Type B pancreatic cell (in vitro differentiated cells): ENCODE data around the gene LAIR2. TPM values are rescaled to one million over a fixed set of nuclear protein-coding genes. Genes with fewer than 3 reads are reported as not detected.

ENCODE experiments used
- DNase-seq: peaks from one replicate; pipeline ENCODE4 v3.0.0; 2021; ENCODE audit warnings: mixed read lengths; ENCODE audit not compliant: unreplicated experiment; ENCODE audit errors: extremely low spot score
- H3K27ac Mint-ChIP-seq: 2 replicates; pipeline ENCODE4 v1.8.0; 2021; ENCODE audit warnings: mild to moderate bottlenecking, mixed read lengths
- H3K27me3 Mint-ChIP-seq: 2 replicates; pipeline ENCODE4 v1.8.0; 2021; ENCODE audit warnings: mixed read lengths
- H3K36me3 Mint-ChIP-seq: 2 replicates; pipeline ENCODE4 v1.8.0; 2021; ENCODE audit warnings: mixed read lengths
- H3K4me1 Mint-ChIP-seq: one replicate; pipeline ENCODE4 v1.8.0; 2021; ENCODE audit warnings: mixed read lengths; ENCODE audit not compliant: unreplicated experiment
- H3K4me3 Mint-ChIP-seq: 2 replicates; pipeline ENCODE4 v1.8.0; 2021; ENCODE audit warnings: mild to moderate bottlenecking, mixed read lengths
- H3K9me3 Mint-ChIP-seq: 2 replicates; pipeline ENCODE4 v1.8.0; 2021; ENCODE audit warnings: mixed read lengths
- CTCF ChIP-seq: fragments of 200-600 bp; sonication (generic); conservative IDR thresholded peaks from 2 replicates; pipeline ENCODE4 v1.5.0; 2021; ENCODE audit warnings: antibody characterized with exemption, mild to moderate bottlenecking
- total RNA-seq: library from RNA; stranded (reverse); gene quantifications from 2 replicates; pipeline ENCODE4 v1.2.1, GENCODE V29; 2021; ENCODE audit warnings: low replicate concordance

LAIR2 gene
- total RNA-seq, 1 donor from 2014 or later = not detected

- Mint-ChIP-seq H3K27ac (peak overlapping the region; percentile 82), H3K4me3 (no peak overlapping the region), H3K4me1 (peaks cover 26% of the 10 kb centered on the region), H3K9me3 (no peaks in the 10 kb centered on the region), H3K27me3 (peaks cover 8% of the 10 kb centered on the region), H3K36me3 (peaks cover 16% of the 10 kb centered on the region)
- no peak for TF ChIP-seq CTCF
- no peak for DNase-seq
Measured at GRCh38 chr19:54460230-54461005, 42.2 kb upstream of the LAIR2 start.

GRCh38 chr19:54461210-54461609 lies 41.4 kb upstream of the LAIR2 start:
- Mint-ChIP-seq H3K27ac (peak overlapping the region; percentile 70), H3K27me3 (peaks cover 8% of the 10 kb centered on the region), H3K36me3 (peaks cover 16% of the 10 kb centered on the region), H3K4me3 (peak overlapping the region; percentile 69), H3K4me1 (peaks cover 26% of the 10 kb centered on the region), H3K9me3 (no peaks in the 10 kb centered on the region)
- no peak for TF ChIP-seq CTCF
- no peak for DNase-seq

- H3K27me3 Mint-ChIP-seq = peaks cover 8% of the 10 kb centered on the region
- peaks cover 19% of the 10 kb centered on the region for H3K36me3 Mint-ChIP-seq
- no peak for DNase-seq
- peaks cover 30% of the 10 kb centered on the region for H3K4me1 Mint-ChIP-seq
- no peaks in the 10 kb centered on the region for H3K9me3 Mint-ChIP-seq
- peak overlapping the region; percentile 70 for H3K27ac Mint-ChIP-seq
- peak overlapping the region; percentile 69 for H3K4me3 Mint-ChIP-seq
- TF ChIP-seq CTCF = no peak
Measured at GRCh38 chr19:54461613-54462012, 41.0 kb upstream of the LAIR2 start.

- Mint-ChIP-seq H3K9me3 (no peaks in the 10 kb centered on the region), H3K4me1 (peaks cover 30% of the 10 kb centered on the region), H3K4me3 (peak overlapping the region; percentile 69), H3K27me3 (peaks cover 8% of the 10 kb centered on the region), H3K27ac (peak overlapping the region; percentile 70), H3K36me3 (peaks cover 19% of the 10 kb centered on the region)
- no peak for TF ChIP-seq CTCF
- DNase-seq = no peak
Measured at GRCh38 chr19:54462047-54462654, 40.5 kb upstream of the LAIR2 start.

- Mint-ChIP-seq H3K27ac (no peak overlapping the region), H3K27me3 (peaks cover 8% of the 10 kb centered on the region), H3K36me3 (peaks cover 19% of the 10 kb centered on the region), H3K9me3 (no peaks in the 10 kb centered on the region), H3K4me3 (peak overlapping the region; percentile 69), H3K4me1 (peaks cover 30% of the 10 kb centered on the region)
- DNase-seq = peak; percentile 74
- peak; percentile 31 for TF ChIP-seq CTCF
Measured at GRCh38 chr19:54462655-54463530, 39.7 kb upstream of the LAIR2 start.
